NCI-H1417 treated with DMSO at 0.1 percent for 48 hours (cell line): ENCODE measurements around the gene SYNE2.

Experiments
- DNase-seq: peaks from one replicate; lab custom pipeline; 2025; lab: John Stamatoyannopoulos, UW

SYNE2 gene

GRCh38 chr14:63911404-63911803, 58.6 kb downstream of the SYNE2 start:
- DNase-seq: no peak

- no peak for DNase-seq
Observed at GRCh38 chr14:63912286-63912685, 59.5 kb downstream of the SYNE2 start.

- no peak for DNase-seq
Observed at GRCh38 chr14:63918411-63918810, 65.6 kb downstream of the SYNE2 start.

- DNase-seq: no peak
Observed at GRCh38 chr14:63922696-63923421, 70.1 kb downstream of the SYNE2 start.

GRCh38 chr14:63923422-63923752, 70.6 kb downstream of the SYNE2 start:
- no peak for DNase-seq

GRCh38 chr14:63924375-63924774, 71.6 kb downstream of the SYNE2 start:
- no peak for DNase-seq

GRCh38 chr14:63926641-63927040, 73.8 kb downstream of the SYNE2 start:
- no peak for DNase-seq

- no peak for DNase-seq
Observed at GRCh38 chr14:63928744-63929174, 76.0 kb downstream of the SYNE2 start.

GRCh38 chr14:63933110-63933509, 80.3 kb downstream of the SYNE2 start:
- DNase-seq: no peak

- DNase-seq: no peak
Observed at GRCh38 chr14:63933711-63934110, 80.9 kb downstream of the SYNE2 start.

- no peak for DNase-seq
Observed at GRCh38 chr14:63938198-63939005, 85.6 kb downstream of the SYNE2 start.

GRCh38 chr14:63939006-63939270, 86.1 kb downstream of the SYNE2 start:
- no peak for DNase-seq

GRCh38 chr14:63940387-63940786, 87.6 kb downstream of the SYNE2 start:
- DNase-seq: no peak

- no peak for DNase-seq
Observed at GRCh38 chr14:63941023-63941422, 88.2 kb downstream of the SYNE2 start.

- DNase-seq: no peak
Observed at GRCh38 chr14:63949696-63950095, 96.9 kb downstream of the SYNE2 start.

GRCh38 chr14:63951021-63951420, 98.2 kb downstream of the SYNE2 start:
- no peak for DNase-seq

- DNase-seq: no peak
Observed at GRCh38 chr14:63951429-63951828, 98.6 kb downstream of the SYNE2 start.

GRCh38 chr14:63952053-63952932, 99.5 kb downstream of the SYNE2 start:
- DNase-seq: no peak

- DNase-seq: no peak
Observed at GRCh38 chr14:63952933-63953437, 100.2 kb downstream of the SYNE2 start.

- no peak for DNase-seq
Observed at GRCh38 chr14:63956326-63956725, 103.5 kb downstream of the SYNE2 start.

- no peak for DNase-seq
Observed at GRCh38 chr14:63960926-63961567, 108.2 kb downstream of the SYNE2 start.

- DNase-seq: no peak
Observed at GRCh38 chr14:63962906-63963305, 110.1 kb downstream of the SYNE2 start.
